GM18526 (cell line): ENCODE measurements around the gene PPP1R9B.

Experiments
- POLR2A ChIP-seq: IDR thresholded peaks from 3 replicates; pipeline ENCODE4 v1.6.1; 2011; ENCODE audit not compliant: insufficient read length; ENCODE audit errors: extremely low read depth

PPP1R9B gene

DNA sequence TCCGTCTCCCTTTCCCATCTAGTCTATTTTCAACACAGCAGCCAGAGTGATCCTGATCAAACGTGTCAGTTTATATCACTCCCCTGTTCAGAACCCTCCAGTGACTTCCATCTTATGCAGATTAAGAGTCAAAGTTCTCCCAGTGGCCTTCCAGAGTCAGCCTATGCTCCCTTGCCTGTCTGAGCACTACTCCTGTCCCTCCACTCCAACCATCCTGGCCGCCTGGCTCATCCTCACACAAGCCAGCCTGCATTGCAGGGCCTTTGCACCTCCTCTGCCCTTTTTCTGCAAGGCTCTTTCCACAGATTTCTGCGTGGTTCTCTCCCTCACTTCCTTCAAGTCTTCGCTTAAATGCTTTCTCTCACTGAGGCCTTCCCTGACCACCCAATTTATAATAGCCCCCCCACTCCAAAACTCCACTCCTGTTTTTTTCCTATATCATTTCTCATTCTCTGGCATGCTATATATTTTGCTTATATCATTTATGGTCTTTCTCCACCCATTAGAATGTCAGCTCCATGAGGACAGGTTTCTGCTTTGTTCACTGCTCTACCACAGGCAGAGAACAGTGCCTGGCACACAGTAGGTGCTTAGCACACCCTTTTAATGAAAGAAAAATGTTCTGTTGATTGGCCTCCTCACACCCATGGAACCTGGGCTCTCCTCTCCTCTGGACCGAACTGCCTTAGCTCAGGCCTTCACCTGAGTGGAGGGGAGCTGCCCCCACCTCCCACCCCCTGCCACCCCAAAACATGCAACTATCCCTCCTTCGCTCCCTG is 29.8 kb downstream of the PPP1R9B start:
- no peak for TF ChIP-seq POLR2A

GRCh38 chr17:50118828-50119218 is 31.7 kb downstream of the PPP1R9B start:
- no peak for TF ChIP-seq POLR2A

- no peak for TF ChIP-seq POLR2A
These were observed 32.2 kb downstream of the PPP1R9B start for GRCh38 chr17:50118076-50118827.

DNA sequence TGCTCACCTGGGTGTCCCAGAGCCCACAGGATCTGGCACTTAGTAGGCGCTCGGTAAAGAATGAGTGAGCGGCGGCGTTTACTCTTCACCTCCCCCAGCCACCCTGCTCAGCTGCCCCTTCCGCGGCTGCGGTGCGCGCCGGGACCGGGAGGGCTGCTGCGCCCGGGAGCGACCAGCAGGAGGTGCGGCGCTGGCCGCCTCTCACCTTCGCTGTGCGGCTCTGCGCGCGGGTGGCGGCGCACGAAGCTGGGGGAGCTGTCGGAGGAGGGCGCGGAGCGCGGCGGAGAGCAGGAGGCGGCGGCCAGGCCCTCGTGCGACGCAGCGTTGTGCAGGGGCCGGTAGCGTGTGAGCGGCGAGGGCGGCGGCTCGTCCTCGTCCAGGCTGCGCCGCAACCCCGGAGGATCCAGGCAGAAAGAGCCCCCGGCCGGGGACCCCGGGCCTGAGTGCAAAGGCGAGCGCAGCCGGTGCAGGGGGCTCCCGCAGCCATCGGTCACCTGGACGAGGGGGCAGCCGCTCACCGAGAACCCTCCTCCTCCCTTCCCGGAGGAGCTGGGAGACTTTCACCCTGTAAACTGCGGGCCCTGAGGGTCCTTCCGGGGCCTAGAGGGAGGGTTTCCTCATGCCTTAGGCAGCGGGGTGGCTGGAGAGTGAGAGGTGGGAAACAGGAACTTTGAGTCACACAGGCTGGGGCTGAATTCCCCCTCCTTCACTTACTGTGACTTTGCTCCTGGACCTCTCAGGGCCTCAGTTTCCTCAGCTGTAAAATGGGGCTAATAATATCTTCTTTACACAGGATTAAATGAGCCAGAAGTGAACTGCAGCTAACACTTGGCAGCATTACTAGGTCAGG is 33.0 kb downstream of the PPP1R9B start:
- no peak for TF ChIP-seq POLR2A

DNA sequence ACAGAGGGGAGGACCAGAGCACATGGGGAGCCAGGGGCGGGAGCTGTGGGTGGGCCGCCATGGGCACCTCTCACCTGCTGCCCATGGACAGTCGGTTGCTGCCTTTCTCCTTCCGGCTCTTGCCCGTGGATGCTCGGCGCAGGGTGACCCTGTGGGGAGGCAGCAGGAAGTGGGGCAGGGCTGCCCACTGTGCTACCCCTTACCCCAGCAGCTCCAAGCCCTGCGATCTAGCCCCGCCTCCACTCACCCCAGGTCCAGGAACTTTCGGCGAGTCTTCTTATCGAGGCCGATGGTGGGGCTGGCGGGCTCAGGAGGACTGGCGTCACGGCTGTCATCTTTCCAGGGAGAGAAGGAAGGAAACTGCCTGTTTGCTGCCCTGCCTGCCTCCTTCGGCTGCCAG is 34.7 kb downstream of the PPP1R9B start:
- TF ChIP-seq POLR2A: no peak

DNA sequence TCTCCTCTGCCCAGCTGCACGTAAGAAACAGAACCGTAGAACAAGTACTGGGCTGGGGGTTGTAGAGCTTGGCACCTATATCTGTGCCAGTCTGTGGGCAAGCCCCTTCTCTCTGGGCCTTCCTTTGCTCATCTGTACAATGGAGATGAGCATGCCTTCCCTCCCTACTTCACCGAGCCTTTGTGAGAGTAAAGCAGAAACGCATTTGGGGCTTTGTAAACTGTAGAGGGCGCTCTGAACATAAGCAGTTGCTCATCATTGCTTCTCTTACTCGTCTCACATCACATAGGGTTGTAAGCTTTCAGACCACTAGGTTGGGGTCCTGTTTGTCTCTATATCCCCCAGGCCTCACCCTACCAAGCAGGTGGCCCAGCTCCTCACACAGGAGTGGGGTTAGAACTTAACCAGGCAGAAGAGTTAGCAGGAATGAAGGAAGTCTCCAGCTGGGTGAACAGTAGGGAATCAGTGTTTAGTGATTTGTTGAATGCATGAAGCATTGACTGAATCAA is 35.6 kb downstream of the PPP1R9B start:
- TF ChIP-seq POLR2A: no peak

GRCh38 chr17:50114401-50114800 is 36.1 kb downstream of the PPP1R9B start:
- no peak for TF ChIP-seq POLR2A

DNA sequence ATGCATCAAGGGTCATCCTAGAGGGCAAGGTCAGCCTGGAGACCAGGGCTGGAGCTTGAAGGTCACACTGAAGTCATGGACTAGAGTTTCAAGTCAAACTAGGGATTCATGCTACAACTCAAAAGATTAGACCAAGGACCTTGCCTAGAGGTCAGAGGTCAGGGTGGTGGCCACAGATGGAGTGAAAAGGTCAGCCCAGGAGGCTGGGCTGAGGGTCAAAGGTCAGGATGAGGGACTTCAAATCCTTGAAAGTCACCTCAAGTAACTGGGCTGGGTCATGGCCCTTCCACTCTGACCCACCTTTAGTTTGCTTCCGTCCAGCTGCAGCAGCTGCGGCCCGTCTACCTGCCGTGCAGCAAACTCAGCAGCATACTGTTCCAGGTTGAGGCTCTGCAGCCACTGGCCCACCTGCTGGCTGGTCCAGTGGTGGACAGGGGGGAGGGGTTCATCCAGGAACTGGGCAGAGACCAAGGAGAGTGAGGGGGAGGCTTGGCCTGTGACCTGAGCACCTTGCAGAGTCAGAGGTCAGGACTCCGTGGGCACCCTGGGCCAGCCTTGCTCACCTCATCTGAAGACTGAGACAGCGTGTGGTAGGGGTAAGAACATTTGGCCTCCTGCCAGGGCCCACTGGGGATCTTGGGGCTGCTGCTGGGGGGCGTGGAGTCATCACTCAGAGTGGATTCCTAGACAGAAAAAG is 36.7 kb downstream of the PPP1R9B start:
- TF ChIP-seq POLR2A: no peak

- no peak for TF ChIP-seq POLR2A
These were observed 37.8 kb downstream of the PPP1R9B start for GRCh38 chr17:50112694-50113093.

GRCh38 chr17:50111673-50112655 is 38.5 kb downstream of the PPP1R9B start:
- TF ChIP-seq POLR2A: no peak

DNA sequence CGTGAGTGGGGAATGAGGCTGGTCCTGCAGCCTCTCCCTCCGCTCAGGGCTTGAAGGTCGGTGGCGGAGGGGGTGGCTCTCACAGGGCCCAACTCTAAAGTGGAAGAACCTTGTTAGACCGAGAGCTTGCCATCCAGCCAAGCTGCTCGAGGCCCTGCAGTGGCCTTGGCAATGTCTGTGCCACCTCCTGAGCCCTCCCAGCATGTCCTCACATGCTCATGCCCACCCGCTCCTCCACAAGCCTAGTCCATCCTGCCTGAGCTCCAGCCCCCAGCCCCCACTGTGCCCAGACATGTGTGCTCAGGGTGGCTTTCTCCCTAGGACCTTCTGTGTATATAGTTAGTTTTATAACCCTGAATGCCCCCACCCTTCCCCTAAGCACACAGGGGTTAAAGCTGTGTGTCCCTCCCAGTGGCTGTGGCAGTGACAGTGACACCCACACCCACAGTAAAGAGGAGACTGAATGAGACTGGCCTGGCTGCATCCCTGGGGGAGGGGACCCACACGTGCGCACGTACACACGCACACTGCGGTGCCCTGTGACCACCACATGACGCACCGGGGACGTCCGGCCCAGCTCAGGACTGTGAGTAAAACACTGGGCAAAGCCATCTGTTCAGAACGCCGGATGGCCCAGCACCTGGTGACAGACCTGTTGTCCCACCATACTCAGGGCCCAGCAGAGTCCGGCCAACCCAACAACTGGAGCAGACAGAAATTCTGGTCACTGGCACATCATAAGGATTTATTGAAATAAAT is 39.7 kb downstream of the PPP1R9B start:
- TF ChIP-seq POLR2A: no peak

DNA sequence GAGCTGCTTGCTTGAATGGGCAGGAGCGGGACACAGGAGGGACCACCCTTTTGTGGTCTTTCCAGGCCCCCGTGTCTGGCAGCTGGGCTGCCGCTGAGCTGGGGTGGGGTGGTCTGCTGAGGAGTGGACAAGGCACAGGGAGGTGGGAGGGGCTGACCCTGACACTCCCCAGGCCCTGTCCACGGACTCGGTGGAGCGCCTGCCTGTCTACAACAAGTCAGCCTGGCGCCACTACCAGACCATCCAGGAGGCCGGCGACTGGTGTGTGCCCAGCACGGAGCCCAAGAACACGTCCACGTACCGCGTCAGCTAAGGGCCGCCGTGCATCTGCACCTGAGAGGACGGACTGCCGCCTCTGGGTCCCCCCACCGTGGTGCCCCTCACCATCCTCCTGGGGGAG is 40.7 kb downstream of the PPP1R9B start:
- TF ChIP-seq POLR2A: no peak

DNA sequence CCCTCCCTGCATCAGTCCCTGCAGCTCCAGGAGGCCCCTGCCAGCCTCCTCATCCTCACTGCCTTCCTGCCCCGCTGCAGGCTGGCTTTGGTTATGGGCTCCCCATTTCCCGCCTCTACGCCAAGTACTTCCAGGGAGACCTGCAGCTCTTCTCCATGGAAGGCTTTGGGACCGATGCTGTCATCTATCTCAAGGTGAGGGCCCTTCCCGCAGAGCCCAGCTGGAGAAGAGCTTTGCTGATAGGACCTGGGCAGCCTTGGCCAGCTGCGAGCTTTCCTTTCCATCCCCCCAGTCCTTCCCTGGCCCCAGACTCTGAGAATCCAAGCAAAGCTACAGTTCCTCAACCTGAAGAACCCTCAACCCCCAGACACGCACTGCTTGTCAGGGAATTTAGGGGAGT is 41.3 kb downstream of the PPP1R9B start:
- no peak for TF ChIP-seq POLR2A
